Choroid plexus epithelial cell (primary cell): ENCODE data around the gene ISYNA1.

Source experiments
- DNase-seq: peaks from one replicate; pipeline ENCODE4 v3.0.0-alpha.2; 2010; ENCODE audit warnings: low read depth
- H3K4me3 ChIP-seq: 2 replicates; pipeline ENCODE4 v1.5.1; 2011; ENCODE audit warnings: low read depth, mild to moderate bottlenecking, control low read depth, low read length, moderate library complexity
- TF ChIP-seq, protein P1 (sequence below): conservative IDR thresholded peaks from 2 replicates; pipeline ENCODE4 v1.5.1; 2011; ENCODE audit warnings: low read depth, mild to moderate bottlenecking, control low read depth, inconsistent platforms, low read length, moderate library complexity

The ISYNA1 gene

DNA sequence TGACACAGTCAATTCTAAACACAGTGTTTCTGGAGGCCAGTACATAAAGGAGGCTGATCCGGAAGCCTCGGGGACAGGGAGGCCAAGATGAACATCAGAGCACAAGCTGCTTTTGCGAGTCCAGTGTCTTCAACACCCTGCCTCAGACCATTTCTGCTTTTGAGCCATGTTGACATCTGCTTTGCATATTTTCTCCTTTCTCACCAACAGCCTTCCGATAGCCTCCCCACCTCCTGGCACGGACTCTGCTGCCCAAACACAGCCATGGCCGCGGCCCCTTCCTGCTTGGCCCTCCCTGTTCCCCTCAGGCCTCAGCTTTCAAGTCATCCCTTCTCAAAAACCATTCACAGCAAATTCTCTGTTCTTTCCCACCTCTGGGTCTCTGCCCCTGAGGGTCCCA lies 44.1 kb downstream of the ISYNA1 start:
- no peak overlapping the region for H3K4me3 ChIP-seq
- DNase-seq = no peak
- TF ChIP-seq, protein P1, sequence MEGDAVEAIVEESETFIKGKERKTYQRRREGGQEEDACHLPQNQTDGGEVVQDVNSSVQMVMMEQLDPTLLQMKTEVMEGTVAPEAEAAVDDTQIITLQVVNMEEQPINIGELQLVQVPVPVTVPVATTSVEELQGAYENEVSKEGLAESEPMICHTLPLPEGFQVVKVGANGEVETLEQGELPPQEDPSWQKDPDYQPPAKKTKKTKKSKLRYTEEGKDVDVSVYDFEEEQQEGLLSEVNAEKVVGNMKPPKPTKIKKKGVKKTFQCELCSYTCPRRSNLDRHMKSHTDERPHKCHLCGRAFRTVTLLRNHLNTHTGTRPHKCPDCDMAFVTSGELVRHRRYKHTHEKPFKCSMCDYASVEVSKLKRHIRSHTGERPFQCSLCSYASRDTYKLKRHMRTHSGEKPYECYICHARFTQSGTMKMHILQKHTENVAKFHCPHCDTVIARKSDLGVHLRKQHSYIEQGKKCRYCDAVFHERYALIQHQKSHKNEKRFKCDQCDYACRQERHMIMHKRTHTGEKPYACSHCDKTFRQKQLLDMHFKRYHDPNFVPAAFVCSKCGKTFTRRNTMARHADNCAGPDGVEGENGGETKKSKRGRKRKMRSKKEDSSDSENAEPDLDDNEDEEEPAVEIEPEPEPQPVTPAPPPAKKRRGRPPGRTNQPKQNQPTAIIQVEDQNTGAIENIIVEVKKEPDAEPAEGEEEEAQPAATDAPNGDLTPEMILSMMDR = no peak

DNA sequence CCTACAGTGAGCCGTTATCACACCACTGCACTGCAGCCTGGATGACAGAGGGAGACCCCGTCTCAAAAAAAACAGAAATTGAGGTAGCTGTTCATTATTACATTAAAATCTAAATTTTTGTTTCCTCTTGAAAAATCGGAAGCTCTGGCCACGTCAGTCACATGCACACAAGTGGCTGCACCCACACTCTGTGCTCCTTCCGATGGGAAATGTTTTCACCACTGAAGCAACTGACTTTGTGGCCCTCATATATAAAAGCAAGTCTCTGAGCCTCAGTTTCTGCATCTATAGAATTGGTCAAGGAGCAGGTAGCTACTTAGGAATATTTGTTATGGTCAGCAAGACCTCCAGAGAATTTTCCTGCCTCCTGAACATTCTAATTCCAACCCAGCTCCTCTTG lies 45.0 kb downstream of the ISYNA1 start:
- no peak for DNase-seq
- H3K4me3 ChIP-seq = no peak overlapping the region
- TF ChIP-seq, protein P1 = no peak

DNA sequence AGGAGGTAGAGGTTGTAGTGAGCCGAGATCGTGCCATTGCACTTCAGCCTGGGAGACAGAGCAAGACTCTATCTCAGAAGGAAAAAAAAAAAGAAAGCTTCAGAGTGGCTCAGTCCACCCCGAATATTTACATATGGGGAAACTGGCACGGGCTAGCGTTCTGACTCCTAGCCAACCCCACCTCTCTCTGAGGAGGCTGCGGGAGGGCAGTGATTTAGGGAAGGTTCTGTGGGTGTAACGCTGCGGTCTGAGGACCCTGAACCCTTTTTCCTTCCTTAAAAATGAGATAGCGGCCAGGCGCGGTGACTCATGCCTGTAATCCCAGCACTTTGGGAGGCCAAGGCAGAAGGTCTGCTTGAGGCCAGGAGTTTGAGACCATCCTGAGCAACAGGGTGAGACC lies 45.5 kb downstream of the ISYNA1 start:
- H3K4me3 ChIP-seq = no peak overlapping the region
- no peak for DNase-seq
- TF ChIP-seq, protein P1 = no peak

DNA sequence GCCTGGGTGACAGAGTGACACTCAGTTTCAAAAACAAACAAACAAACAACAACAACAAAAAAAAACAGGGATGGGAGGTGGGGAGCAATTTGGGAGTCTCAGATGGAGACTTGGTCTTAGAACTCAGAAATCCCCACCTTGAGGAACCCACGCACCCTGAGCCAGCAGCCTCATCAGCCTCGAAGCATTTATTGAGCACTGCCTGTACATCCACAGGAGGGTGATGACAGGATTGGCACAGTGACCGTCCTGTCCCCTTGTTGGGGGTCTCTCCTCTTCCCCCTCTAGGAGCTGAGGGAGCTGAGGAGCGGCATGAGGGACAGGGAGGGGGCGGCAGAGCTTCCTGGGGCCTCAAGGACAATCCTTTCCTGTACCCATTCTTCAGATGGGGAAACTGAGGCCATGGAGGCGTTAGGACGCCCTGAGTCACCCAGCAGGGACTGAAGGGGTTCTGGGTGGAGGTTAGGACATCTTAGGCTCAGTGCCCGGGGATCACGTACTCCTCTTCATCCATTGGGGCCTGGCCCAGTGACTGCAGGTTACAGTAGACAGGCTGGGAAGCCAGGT lies 46.3 kb downstream of the ISYNA1 start:
- no peak for DNase-seq
- no peak overlapping the region for H3K4me3 ChIP-seq
- TF ChIP-seq, protein P1 = no peak

DNA sequence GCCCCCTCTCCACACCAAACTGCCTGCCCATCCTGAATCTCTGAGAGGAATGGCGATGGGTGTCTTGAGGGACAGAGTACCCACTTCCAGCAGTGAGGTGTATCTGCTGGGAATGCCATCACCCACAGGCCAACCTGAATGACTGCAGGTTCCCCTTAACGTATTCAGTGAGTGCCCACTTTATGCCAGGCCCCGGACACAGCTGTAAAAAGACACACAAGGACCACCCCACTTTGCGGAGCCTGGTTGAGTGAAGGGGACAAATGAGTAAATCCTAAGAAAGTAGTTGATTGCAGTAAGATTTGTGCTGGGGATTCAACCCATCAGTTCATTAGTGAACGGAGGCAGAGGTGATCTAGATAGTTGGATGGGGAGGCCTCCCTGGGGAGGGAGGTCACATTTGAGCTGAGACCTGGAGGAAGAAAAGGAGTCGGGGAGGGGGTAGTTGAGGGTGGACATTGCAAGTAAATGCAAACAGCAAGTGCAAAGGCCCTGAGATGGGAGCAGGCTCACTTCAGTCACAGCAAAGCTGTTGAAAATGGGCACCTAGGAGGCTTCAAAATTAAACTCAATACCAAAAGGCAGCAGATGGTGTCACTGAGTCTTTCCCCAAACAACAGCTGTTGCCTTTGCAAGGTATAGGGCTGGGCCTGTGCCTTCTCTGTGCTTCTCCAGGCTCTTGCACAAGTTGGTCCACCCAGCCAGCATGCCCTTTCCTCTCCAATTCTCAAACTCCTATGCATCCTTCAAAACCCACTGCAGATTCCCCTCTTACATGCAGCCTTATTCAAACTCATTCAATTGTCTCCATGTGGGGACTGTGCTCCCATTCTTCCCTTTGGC lies 47.6 kb downstream of the ISYNA1 start:
- TF ChIP-seq, protein P1 = no peak
- no peak overlapping the region for H3K4me3 ChIP-seq
- peak; percentile 65 for DNase-seq

DNA sequence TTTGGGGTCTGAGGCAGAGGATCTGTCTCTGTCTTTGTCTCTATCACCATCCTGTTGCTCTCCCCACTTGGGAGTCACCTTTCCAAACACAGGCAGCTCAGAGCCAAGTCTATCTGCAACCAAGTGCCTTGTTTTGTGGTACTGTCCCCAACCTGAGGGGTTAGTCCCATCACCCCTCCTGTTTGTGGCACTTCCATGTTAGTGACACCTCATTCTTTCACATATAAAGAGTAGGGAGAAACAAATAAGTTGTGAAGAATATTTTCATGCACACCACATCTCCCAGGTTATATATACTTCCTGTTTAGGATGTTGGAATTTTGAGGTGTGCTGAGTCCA lies 48.2 kb downstream of the ISYNA1 start:
- no peak for DNase-seq
- H3K4me3 ChIP-seq = peak overlapping the region; percentile 66
- TF ChIP-seq, protein P1 = no peak
